MM.1S (cell line): ENCODE measurements around the gene BHLHA15.

Experiments used
- DNase-seq: peaks from one replicate; pipeline ENCODE4 v3.0.0-alpha.2; 2015
- H2AFZ ChIP-seq: fragments of 300-600 bp; sonication (generic); 2 replicates; pipeline ENCODE4 v1.6.0; 2016; ENCODE audit warnings: antibody characterized with exemption, low read length
- H3F3A ChIP-seq: fragments of 300-600 bp; sonication (generic); 2 replicates; pipeline ENCODE4 v1.6.1; 2016; ENCODE audit warnings: mild to moderate bottlenecking, antibody characterized with exemption, low read length, moderate library complexity, mixed read lengths; ENCODE audit not compliant: insufficient read depth
- H3K27ac ChIP-seq: fragments of 300-600 bp; sonication (generic); 2 replicates; pipeline ENCODE4 v1.5.1; 2016; ENCODE audit warnings: mild to moderate bottlenecking, low read length
- H3K27me3 ChIP-seq: fragments of 300-600 bp; sonication (generic); replicated peaks from 2 replicates; pipeline ENCODE4 v1.6.0; 2016; ENCODE audit warnings: low read length; ENCODE audit not compliant: insufficient read depth
- H3K36me3 ChIP-seq: fragments of 300-600 bp; sonication (generic); replicated peaks from 2 replicates; pipeline ENCODE4 v1.6.1; 2016; ENCODE audit warnings: mild to moderate bottlenecking, low read length, mixed read lengths; ENCODE audit not compliant: insufficient read depth
- H3K4me1 ChIP-seq: fragments of 300-600 bp; sonication (generic); 2 replicates; pipeline ENCODE4 v1.6.1; 2016; ENCODE audit warnings: low read length, mixed read lengths
- H3K4me2 ChIP-seq: fragments of 300-600 bp; sonication (generic); 2 replicates; pipeline ENCODE4 v1.6.0; 2016; ENCODE audit warnings: low read depth, low read length
- H3K4me3 ChIP-seq: fragments of 300-600 bp; sonication (generic); 2 replicates; pipeline ENCODE4 v1.5.1; 2016; ENCODE audit warnings: low read length, mixed read lengths
- H3K79me2 ChIP-seq: fragments of 300-600 bp; sonication (generic); 2 replicates; pipeline ENCODE4 v1.6.1; 2016; ENCODE audit warnings: mixed run types, low read length, mixed read lengths
- H3K9ac ChIP-seq: fragments of 300-600 bp; sonication (generic); 2 replicates; pipeline ENCODE4 v1.6.1; 2016; ENCODE audit warnings: low read length, mixed read lengths
- H3K9me2 ChIP-seq: fragments of 300-600 bp; sonication (generic); replicated peaks from 2 replicates; pipeline ENCODE4 v1.6.1; 2016; ENCODE audit warnings: mild to moderate bottlenecking, low read length, mixed read lengths; ENCODE audit not compliant: insufficient read depth
- H3K9me3 ChIP-seq: fragments of 300-600 bp; sonication (generic); replicated peaks from 2 replicates; pipeline ENCODE4 v1.6.1; 2016; ENCODE audit warnings: mild to moderate bottlenecking, low read length, mixed read lengths; ENCODE audit not compliant: insufficient read depth
- H4K20me1 ChIP-seq: fragments of 300-600 bp; sonication (generic); 2 replicates; pipeline ENCODE4 v1.6.1; 2016; ENCODE audit warnings: mild to moderate bottlenecking, low read length, moderate library complexity, mixed read lengths; ENCODE audit not compliant: insufficient read depth
- CTCF ChIP-seq: fragments of 300-600 bp; sonication (generic); IDR thresholded peaks from 2 replicates; pipeline ENCODE4 v1.5.1; 2016; ENCODE audit warnings: antibody characterized with exemption, low read length, mixed read lengths
- EZH2 ChIP-seq: fragments of 300-600 bp; sonication (generic); optimal IDR thresholded peaks from 2 replicates; pipeline ENCODE3; 2017; ENCODE audit warnings: low read depth, mild to moderate bottlenecking, antibody characterized with exemption, low read length, mixed read lengths
- EZH2phosphoT487 ChIP-seq: fragments of 300-600 bp; sonication (generic); IDR thresholded peaks from 2 replicates; pipeline ENCODE4 v1.6.1; 2018; ENCODE audit warnings: antibody characterized with exemption, low read length

Gene BHLHA15

GRCh38 chr7:98178762-98179490 is 32.3 kb upstream of the BHLHA15 start:
- no peaks in the 10 kb centered on the region for H3K9me3 ChIP-seq
- no peaks in the 10 kb centered on the region for H4K20me1 ChIP-seq
- H3K4me1 ChIP-seq, result no peaks in the 10 kb centered on the region
- no peak overlapping the region for H3K9ac ChIP-seq
- H3K4me3 ChIP-seq, result no peak overlapping the region
- no peak for DNase-seq
- no peak overlapping the region for H3K27ac ChIP-seq
- H3K27me3 ChIP-seq, result no peaks in the 10 kb centered on the region
- H3K4me2 ChIP-seq, result no peak overlapping the region
- H3K36me3 ChIP-seq, result no peaks in the 10 kb centered on the region
- no peaks in the 10 kb centered on the region for H3K9me2 ChIP-seq
- no peak overlapping the region for H2AFZ ChIP-seq
- no peaks in the 10 kb centered on the region for H3F3A ChIP-seq
- TF ChIP-seq EZH2phosphoT487 (no peak), CTCF (no peak), EZH2 (no peak)
- H3K79me2 ChIP-seq, result no peaks in the 10 kb centered on the region

- no peaks in the 10 kb centered on the region for H3K4me1 ChIP-seq
- no peak for DNase-seq
- H3K4me3 ChIP-seq, result no peak overlapping the region
- no peaks in the 10 kb centered on the region for H3F3A ChIP-seq
- H3K79me2 ChIP-seq, result no peaks in the 10 kb centered on the region
- no peaks in the 10 kb centered on the region for H3K27me3 ChIP-seq
- H2AFZ ChIP-seq, result no peak overlapping the region
- H3K4me2 ChIP-seq, result no peak overlapping the region
- no peaks in the 10 kb centered on the region for H3K9me2 ChIP-seq
- H3K27ac ChIP-seq, result no peak overlapping the region
- H3K9ac ChIP-seq, result no peak overlapping the region
- no peaks in the 10 kb centered on the region for H4K20me1 ChIP-seq
- H3K36me3 ChIP-seq, result no peaks in the 10 kb centered on the region
- TF ChIP-seq CTCF (no peak), EZH2phosphoT487 (no peak), EZH2 (no peak)
- H3K9me3 ChIP-seq, result no peaks in the 10 kb centered on the region
These were observed 30.5 kb upstream of the BHLHA15 start for GRCh38 chr7:98180751-98181150.

GRCh38 chr7:98185101-98185500 is 26.1 kb upstream of the BHLHA15 start:
- H3K79me2 ChIP-seq, result no peaks in the 10 kb centered on the region
- no peaks in the 10 kb centered on the region for H3F3A ChIP-seq
- DNase-seq, result no peak

More at GRCh38 chr7:98185101-98185500, 26.1 kb upstream of the BHLHA15 start:
- Histone ChIP-seq H3K9me3 (no peaks in the 10 kb centered on the region), H3K27ac (no peak overlapping the region), H3K4me3 (no peak overlapping the region), H3K9ac (no peak overlapping the region), H3K4me2 (no peak overlapping the region), H3K27me3 (no peaks in the 10 kb centered on the region), H3K9me2 (no peaks in the 10 kb centered on the region), H2AFZ (no peak overlapping the region), H3K36me3 (no peaks in the 10 kb centered on the region), H4K20me1 (no peaks in the 10 kb centered on the region), H3K4me1 (no peaks in the 10 kb centered on the region)
- TF ChIP-seq CTCF (no peak), EZH2phosphoT487 (no peak), EZH2 (no peak)
